NAMALWA (cell line): ENCODE data around the gene PTPRN2.

Experiments
- DNase-seq: peaks from one replicate; pipeline ENCODE4 v3.0.0-alpha.2; 2015; ENCODE audit warnings: low spot score

PTPRN2 gene

DNA sequence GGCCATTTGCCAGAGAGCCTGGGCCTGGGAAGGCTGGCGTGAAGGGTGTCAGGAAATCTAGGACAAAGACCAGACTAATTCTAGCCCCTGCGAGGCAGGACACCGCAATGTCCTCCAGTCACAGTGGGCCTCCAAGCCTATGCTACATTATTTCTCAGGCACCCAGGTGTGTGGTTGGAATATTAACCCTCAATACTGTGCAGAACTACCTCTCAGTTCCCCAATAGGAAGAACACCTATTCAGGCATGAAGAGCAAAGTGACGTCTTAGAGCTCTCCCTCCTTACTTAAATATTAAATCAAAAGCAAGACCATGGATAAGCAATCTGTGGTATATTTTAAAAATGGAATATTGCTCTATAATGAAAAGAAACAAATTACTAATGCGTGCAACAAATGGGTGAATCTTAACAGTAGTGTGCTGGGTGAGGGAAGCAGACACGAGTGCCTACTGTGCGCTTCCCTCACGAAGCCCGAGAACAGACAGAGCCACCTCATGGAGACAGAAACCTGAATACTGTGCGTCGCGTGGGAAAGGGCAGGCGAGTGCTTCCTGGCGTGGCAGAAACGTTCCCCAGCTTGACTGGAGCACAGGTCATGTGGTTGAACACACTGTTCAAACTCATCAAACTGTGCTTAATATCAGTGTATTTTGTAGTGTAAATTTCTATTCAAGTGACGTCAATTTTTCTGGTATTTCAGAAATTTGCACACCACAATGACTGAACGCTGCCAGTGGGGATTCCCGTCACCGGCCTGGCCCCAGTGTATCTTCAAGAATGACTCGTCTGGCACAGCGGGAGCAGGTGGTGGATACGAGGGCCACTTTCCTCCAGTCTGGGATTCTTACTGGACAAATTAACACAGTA, 15.5 kb upstream of the PTPRN2 start:
- DNase-seq, result no peak

DNA sequence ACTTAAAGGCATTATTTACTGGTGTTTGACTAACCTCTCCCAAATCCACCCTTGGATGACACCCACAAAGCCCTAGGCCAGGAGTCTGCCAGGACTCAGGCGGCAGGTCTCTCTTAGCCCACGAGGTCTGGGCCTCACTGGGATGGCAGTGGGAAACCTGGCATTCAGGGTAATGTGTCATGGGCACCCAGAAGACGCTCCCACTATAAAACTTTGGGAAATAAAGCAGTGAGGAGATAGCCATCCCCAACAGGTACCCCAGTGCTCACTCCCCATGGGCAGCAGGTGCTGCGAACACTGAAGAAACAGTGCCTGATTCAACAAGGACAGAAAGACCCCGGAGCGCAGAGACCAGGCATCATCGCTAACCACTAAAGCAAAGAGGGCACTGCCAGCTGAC, 14.4 kb upstream of the PTPRN2 start:
- DNase-seq, result no peak

DNA sequence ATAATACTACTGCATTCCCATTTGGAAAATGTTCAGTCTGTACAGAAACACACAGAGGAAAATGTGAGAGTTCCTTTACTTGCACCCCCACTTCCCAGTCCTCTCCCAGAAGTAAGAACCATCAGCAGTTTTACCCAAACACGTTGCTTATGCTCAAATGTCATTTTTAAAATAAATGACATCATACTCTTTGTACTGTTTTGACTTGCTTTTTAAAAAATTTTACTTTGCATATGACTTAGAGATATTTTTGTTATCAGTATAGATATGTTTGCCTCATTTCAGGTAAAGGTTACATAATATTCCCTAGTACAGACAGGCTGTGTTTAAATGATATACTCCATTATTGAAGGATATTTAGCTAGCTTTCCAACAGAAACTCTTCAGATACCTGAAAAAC, 13.5 kb upstream of the PTPRN2 start:
- DNase-seq, result no peak

DNA sequence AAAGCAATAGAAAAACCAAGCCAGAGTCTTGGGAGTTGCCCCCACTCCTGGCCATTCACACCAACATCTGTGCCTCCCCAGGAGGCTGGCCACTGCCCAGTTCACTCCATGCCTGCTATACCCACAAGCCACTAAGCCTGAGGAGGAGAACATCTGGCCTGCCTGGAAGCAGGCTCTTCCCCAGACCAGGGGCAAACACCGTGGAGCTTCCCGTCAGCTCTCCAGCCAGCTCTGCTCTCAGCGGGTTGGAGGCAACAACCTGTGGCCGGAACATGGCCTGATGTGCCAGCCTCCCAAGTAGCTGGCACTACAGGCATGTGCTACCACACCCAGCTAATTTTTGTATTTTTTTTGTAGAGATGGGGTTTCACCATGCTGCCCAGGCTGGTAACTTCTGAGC, 9.1 kb upstream of the PTPRN2 start:
- no peak for DNase-seq

DNA sequence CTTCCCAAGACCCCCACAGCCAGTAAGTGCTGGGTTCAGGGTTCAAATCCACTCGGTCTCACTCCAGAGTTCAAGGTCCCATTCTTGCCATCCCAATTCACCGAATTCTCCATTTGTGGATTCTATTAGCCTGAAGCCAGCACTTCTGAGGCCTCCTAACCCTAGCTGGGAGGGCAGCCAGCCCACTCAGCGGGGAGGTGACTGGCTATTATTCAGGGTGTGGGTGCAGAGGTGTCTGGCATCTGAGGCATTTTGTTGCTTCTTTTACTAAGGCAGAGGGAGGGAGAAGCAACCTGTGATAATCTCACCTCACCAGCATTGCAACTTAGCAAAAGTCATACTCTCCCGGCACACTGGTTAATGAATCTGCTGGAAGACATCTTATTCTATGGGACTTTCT, 8.7 kb upstream of the PTPRN2 start:
- no peak for DNase-seq

DNA sequence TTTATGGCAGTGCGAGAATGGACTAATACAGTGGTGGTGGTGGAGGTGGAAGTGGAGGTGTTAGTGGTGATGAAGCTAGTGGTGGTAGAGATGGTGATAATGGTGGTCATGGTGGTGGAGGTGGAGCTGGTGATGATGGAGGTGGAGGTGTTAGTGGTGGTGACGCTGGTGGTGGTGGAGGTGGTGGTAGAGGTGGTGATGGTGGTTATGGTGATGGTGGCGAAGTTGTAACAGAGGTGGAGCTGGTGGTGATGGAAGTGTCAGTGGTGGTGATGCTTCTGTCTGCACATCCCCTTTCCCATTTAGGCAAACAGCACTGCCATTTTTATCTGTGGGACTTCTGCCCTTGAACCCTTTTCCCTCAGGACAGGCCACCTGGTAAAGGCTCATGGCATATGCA, 7.4 kb upstream of the PTPRN2 start:
- DNase-seq, result peak; percentile 41

DNA sequence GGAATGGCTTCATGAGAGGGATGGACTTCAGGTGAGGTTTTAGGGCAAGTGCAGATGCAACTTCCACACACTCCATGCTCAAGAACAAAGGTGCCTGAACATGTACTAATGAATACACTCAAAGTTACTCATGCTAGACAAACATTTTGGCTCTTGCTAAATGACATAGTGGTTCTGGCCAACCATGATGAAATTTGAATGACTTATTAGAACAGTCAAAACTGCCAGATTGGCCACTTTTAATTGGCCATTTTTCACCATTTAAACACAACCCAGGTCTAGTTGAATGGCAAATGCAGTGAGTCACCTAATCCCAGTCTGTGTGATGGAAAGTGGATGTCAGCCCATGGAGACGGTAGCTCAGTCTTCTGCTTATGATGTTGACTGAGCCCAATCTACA, 4.9 kb upstream of the PTPRN2 start:
- DNase-seq, result no peak

DNA sequence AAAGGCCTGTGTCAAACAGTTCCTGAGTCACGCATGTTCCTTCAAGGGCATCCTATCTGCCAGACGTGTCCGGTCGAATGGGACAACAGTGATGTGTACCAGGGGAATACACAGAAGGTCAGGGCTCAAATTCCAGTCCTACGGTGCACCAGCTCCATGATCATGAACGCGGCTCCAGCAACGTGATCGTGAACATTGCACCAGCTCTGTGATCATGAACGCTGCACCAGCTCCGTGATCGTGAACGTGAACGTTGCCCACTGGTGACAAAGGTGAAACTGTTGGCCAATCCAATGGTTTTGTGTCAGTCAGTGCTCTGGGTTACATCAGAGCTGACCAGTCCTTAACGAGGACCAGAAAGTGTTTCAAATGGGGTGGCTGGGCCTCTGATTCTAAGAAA, 4.3 kb upstream of the PTPRN2 start:
- DNase-seq, result no peak

DNA sequence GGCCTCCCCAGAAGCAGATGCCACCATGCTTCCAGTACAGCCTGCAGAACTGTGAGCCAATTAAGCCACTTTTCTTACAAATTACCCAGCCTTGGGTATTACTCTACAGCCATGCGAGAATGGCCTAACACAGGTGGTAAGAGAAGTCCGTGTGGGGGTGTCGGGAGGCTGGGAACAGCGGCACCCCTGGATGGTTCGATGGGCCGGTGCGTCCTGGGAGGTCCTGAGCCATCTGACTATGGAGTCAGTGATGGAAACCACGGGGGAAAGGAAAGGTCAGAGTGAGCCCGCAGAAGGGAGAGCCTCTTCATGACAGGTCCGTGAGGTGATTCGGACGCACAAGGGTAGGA, 2.5 kb upstream of the PTPRN2 start:
- no peak for DNase-seq

DNA sequence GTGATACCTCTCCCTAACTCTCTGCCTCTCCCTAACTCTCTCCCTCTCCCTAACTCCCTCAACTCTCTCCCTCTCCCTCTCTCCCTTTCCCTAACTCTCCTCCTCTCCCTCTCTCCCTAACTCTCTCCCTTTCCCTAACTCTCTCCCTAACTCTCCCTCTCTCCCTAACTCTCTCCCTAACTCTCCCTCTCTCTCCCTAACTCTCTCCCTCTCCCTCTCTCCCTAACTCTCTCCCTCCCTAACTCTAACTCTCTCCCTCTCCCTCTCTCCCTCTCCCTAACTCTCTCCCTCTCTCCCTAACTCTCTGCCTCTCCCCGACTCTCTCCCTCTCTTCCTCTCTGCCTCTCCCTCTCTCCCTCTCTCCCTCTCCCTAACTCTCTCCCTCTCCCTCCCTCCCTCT, 2.0 kb upstream of the PTPRN2 start:
- DNase-seq, result no peak

DNA sequence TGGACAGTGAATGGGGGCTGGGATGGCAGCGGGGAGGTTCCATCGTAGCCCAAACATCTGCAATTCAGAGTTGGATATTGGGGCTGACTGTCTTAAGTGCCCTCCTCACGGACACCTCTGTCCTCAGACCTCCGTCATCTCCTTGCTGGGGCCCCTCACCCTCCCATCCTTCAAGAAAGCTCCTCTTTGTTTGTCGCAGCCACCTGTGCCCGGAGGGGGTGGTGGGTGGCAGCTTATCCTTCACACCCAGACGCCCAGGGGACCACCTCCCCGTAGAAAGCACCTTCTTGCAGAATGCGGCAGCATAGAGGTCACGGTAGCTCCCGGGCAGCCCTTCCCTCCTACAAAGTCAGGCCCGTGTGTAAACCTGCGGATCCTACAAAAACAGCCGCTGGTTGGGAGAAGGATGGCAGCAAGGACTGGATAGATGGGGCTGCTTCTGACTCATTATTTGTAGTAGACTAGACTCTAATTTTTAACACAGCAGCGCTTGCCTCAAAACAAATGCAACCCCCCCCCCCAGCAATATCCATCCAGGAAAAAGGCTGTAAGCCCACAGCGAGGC, 1.3 kb upstream of the PTPRN2 start:
- no peak for DNase-seq

DNA sequence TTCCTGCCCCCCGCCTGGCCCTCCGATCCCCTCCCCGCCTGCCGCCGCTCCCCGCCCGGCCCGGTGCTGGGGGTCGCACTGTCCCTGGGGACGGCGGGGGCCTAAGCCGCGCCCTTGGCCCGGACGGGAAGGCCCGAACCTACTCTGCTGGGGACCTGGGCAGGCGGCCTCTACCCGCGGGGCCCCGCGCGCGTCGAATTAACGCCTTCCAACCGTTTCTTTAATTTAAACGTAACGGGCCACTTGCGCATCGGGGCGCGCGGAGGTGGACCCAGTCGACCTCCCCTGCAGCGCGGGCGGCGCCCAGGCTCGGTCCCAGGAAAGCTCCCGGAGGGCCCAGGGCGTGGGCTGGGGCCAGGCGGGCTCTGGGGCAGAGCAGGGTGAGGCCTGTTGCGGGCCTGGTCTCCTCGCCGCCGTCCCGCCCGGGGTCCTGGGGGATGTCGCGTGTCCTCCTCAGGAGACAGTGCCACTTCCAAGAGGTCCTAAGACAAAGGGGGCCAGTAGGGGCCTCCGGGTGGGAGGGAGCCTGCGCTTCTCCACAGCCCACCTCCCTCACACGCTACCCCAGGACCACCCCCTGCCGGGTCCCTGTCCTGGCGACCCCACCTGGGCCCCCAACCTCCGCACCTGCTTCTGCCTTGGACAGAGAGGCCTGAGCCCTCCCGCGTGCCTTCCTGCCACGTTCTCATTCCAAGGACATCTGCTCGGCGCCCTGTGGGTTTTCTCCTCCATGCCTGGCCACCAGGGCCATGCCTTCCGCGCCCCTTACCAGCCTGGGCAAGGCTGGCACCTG, 658 bp upstream of the PTPRN2 start:
- no peak for DNase-seq

DNA sequence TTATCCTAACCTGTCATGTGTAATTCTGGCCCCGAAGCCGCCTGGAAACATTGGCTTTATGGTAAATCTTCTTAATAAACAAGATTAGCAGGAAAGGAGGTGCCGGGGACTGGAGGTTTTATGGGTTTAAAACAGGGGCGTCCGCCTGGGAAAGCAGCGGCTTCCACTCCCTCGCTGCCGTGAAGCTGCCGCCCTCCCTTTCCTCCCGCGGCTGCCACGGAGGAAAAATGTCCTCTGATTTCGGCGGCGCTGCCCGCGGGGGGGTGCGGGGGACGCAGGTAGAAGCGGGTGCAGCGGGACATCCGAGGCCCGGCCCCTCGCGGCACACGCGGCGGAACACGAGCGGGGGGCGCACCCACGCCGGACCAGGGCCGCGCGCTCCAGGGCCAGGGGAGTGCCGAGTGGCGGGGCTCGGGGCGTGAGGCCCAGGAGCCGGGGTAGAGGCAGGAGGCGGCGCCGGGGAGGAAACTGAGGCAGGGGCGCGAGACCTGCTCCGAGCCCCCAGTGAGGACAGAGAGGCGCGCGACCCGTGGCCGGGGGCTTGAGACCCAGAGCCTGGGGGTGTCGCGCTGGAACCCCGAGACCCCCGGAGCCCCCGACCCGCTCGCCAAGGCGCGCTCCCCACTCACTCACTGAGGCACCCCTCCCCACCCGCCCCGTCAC, 993 bp downstream of the PTPRN2 start:
- no peak for DNase-seq

DNA sequence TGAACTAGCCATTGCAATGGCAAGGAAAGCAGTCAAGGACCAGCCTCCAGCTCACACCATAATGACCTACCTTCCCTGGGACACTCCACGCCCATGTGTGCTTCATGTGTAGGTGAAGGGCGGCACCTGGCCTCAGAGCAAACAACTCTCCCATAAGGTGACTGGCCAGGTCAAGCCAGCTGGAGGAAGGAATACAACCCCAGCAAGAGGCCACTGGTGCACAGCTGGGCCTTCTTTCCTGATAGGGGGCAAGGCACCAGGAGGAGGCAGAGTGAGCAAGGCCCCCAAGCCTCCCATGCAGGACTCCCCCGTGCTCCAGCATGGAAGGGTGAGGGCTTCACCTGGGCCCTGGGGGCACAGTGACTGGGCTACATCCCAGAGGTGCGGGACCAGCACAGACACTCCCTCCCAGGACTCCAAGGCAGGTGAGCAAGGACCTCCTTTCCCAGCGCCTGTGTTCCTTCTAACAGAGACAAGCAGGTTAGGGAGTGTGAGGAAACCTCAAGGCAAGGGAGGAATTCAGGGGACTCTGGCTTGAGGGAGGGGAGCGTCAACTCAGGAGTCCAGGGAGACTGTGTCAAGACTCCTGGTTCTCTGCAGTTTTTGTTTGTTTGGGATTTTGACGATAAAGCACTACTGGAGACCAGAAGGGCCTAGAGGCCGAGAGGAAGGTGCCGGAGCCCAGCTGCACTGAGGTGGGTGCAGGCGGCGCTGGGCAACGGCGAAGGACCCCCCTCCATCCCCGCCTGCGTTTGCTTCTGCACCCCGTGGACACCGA, 1.7 kb downstream of the PTPRN2 start:
- no peak for DNase-seq

DNA sequence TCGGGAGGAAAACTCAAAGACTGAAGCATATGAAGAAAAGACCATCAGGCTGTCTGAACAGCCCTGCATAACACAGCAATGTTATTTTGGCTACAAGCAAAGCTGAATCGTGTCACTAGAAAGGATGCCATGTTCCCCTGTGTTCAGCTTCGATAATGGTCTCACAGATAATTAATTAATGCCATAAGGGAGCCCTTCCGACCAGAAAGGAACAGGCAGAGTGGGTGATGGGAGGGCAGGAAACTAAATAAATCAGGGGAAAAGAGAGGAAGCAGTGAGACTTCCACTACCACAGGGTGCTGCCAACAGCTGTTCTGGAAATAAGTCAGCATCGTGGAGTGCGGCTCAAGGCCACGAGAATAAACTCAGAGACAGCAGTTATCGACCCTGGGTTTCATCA, 3.2 kb downstream of the PTPRN2 start:
- no peak for DNase-seq

DNA sequence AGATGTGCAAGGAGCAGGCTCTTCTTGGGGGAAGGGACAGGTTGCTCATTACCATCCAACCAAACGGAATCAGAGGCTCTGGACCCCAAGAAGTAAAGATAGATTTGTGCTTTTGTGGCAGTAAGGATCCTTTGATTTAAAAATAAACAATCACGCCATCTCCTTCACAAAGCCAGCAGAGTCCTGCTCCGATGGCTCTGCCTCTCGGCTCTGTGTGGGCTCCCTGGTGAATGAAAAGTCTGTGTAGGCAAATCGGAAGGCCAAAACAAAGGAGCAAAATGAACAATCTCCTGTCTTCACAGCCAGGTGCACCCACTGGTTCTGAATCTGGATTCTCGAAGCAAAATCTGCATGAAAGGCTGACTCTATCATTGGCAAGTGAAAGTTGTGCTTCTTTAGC, 3.8 kb downstream of the PTPRN2 start:
- no peak for DNase-seq

DNA sequence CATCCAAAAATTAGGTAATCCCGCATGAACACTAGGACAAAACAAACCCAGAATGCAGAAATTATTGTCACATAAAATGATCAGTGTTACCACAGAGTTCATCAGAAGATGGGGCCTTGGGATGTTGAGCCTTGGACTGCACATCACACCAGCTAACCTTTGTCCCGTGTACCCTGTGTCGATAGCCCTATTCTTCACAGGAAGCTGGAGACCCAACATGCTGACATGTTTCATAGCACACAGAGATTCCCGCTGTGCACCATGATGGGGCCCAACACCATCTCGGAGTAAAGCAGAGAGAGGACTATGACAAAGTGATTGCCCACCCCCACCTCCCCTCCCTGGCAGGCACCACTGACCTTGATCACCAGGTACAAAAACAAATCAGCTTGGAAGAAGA, 4.5 kb downstream of the PTPRN2 start:
- no peak for DNase-seq

DNA sequence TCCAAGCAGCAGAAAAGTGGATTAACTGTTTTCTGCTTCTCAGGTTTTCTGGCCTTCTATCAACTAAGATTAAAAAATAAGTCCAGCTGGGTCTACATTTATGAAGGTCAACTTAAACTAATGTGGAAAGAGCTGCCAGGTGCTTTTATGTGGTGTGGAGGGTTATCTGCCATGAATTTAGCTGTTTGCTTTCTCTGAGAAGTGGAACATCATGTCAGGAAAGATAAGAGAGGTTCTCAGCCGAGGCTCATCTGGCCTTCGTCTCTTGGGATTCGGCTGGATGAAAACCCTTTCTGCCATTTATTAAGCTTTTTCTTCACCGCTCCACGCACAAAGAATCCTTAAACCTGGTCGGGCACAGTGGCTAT, 5.5 kb downstream of the PTPRN2 start:
- no peak for DNase-seq

DNA sequence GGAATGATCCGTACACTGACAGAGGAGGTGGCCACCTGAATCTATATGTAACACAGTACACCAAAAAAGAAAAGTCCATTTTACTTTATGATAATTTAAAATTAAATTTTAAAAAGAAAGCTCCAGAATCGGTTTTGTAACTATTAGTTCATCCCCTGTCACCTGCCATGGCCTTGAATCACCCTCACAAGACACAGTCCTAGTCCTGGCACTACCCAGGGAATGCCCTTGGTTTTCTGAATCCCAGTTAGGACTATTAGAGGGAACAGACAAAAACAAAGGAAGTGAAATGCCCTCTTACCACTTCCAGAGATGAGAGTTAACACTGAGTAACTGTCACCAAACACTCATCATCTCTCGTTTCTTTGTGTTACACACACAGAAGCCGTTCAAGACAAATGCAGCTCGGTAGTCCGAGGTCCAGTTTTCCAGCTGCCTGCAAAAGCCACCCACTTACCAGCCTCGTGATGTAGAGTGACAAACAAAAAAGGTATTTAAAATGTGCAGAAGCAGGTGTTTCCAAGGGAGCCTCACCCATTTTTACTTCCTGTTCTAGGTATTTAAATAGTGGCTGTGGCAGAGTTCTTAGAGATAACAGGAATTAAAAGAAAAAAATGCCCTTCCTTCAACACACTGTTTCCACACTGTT, 6.1 kb downstream of the PTPRN2 start:
- no peak for DNase-seq

DNA sequence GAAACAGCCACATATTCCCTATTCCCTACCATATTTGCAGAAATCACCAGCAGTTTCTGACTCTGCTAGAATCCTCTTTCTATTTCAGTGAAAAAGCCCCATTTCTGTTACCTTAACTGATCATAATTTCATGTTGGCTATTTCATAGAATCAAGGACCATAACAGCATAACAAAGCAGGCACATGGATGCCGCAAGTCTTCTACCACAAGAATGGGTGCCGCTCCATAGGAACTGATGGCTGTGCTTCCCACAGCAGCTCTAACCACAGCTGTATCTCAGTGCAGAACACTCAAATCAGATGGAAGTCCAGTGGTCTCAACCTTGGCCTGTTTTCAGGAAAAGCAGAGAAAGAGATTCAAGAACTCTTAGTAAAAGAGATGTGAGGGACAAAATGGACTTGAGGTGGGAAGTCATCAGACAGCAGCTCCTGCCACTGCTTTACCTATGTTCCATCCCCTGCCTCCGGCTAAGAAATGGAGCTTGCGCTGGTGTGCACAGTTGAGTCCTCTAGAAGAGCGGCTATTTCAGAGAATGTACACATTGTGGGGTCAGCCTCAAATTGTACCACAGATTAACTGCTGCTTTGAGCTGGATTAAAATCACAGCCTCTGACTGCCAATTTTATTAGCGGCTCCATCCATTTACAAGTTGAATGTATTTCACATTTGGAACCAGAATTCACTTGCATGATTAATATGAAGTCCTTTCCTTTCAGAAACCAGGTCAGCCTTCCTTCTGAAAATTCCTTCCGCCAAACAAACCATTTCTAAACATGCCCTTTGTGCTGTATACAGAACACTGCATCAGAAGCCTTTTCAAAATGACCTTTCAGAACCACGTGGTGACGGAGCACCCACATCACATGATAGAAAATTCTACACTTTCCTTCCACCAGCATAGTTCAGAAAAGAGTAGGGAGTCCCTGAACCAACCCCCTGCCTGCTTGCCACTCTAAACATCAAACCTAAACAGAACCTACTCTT, 7.7 kb downstream of the PTPRN2 start:
- no peak for DNase-seq
